Measurements from ENCODE around the gene SLC7A14. TPM values are rescaled to one million over a fixed set of nuclear protein-coding genes. Genes with fewer than 3 reads are reported as not detected.

Gene SLC7A14
- total RNA-seq, 1 donor from 2014 or later = 13.5 TPM

- no peak overlapping the region for H3K4me3 Mint-ChIP-seq
- no peak for TF ChIP-seq CTCF (conservative IDR thresholded peaks at IDR 0.05)
- peaks cover 42% of the 10 kb centered on the region for H3K4me1 Mint-ChIP-seq (ENCODE audit: unreplicated experiment)
- H3K36me3 Mint-ChIP-seq = peaks cover 9% of the 10 kb centered on the region
- DNase-seq (ENCODE audit: extremely low spot score, unreplicated experiment) = no peak
- H3K9me3 Mint-ChIP-seq = peaks cover 6% of the 10 kb centered on the region
- peaks cover 3% of the 10 kb centered on the region for H3K27me3 Mint-ChIP-seq
- H3K27ac Mint-ChIP-seq = no peak overlapping the region
These were observed 92.1 kb downstream of the SLC7A14 start for GRCh38 chr3:170493712-170494182.

- no peak overlapping the region for H3K27ac Mint-ChIP-seq
- H3K27me3 Mint-ChIP-seq = no peaks in the 10 kb centered on the region
- H3K4me1 Mint-ChIP-seq (ENCODE audit: unreplicated experiment) = peaks cover 44% of the 10 kb centered on the region
- H3K9me3 Mint-ChIP-seq = peaks cover 6% of the 10 kb centered on the region
- TF ChIP-seq CTCF (conservative IDR thresholded peaks at IDR 0.05) = no peak
- peaks cover 6% of the 10 kb centered on the region for H3K36me3 Mint-ChIP-seq
- DNase-seq (ENCODE audit: extremely low spot score, unreplicated experiment) = no peak
- no peak overlapping the region for H3K4me3 Mint-ChIP-seq
These were observed 94.0 kb downstream of the SLC7A14 start for GRCh38 chr3:170491901-170492300.

DNA sequence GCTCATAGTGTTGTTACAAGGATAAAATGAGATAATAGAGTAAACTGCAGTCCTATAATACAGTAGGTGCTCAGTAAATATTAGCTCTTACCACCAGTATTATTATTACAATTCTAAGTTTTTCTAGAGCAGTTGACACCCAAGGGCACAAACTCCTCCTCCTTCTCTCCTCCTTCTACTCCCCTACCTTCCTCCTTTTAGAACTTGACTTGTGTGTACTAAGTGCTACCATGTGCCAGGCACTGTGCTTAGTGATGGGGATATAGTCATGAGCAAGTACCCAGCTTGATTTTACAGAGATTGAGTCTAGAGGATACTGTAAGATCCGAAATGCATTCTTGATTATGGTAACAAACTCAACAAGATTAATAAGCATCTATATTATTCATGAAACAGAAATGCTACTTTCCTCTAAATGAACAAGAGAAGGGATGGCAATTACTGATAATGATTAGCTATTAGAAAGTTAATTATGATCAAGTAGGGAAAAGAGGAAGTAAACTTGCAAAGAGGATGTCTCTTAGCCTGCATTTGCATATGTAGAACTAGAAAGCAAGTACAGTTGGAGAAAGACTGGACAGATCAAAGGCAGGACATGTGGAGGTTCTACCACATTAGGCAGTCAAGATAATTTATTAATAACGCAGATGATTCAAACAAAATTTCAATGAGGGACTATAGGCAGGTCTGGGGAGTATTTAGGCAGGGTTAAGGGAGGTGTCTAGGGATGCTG, 94.9 kb downstream of the SLC7A14 start:
- no peak for TF ChIP-seq CTCF (conservative IDR thresholded peaks at IDR 0.05)
- H3K9me3 Mint-ChIP-seq = peaks cover 5% of the 10 kb centered on the region
- DNase-seq (ENCODE audit: extremely low spot score, unreplicated experiment) = no peak
- no peak overlapping the region for H3K27ac Mint-ChIP-seq
- no peak overlapping the region for H3K4me3 Mint-ChIP-seq
- H3K36me3 Mint-ChIP-seq = peaks cover 8% of the 10 kb centered on the region
- H3K4me1 Mint-ChIP-seq (ENCODE audit: unreplicated experiment) = peaks cover 50% of the 10 kb centered on the region
- H3K27me3 Mint-ChIP-seq = no peaks in the 10 kb centered on the region

- no peak overlapping the region for H3K27ac Mint-ChIP-seq
- DNase-seq (ENCODE audit: extremely low spot score, unreplicated experiment) = no peak
- H3K36me3 Mint-ChIP-seq = peaks cover 5% of the 10 kb centered on the region
- H3K4me3 Mint-ChIP-seq = no peak overlapping the region
- no peaks in the 10 kb centered on the region for H3K9me3 Mint-ChIP-seq
- TF ChIP-seq CTCF (conservative IDR thresholded peaks at IDR 0.05) = no peak
- H3K27me3 Mint-ChIP-seq = no peaks in the 10 kb centered on the region
- H3K4me1 Mint-ChIP-seq (ENCODE audit: unreplicated experiment) = peaks cover 41% of the 10 kb centered on the region
These were observed 97.1 kb downstream of the SLC7A14 start for GRCh38 chr3:170488802-170489201.

DNA sequence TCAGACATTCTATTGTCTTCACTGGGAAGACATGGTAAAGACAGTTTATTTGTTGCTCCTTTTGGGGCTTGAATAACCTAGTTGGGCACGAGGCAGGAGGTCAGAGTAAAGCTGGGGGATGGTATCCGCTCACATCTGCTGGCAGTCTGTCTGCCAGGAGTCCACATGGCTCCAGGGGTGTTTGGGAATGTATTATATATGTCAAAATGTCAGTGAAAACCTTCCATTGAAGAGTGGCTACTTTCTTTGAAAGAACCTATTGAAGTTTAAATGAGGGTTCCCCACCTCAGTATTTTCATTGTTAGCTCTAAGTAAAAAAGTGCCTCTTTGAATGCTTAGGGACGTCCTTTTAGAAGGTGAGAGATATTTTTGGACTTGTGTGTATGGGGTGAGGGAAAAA, 98.8 kb downstream of the SLC7A14 start:
- Mint-ChIP-seq H3K27ac (no peak overlapping the region), H3K9me3 (no peaks in the 10 kb centered on the region), H3K4me3 (no peak overlapping the region), H3K36me3 (peaks cover 5% of the 10 kb centered on the region), H3K27me3 (no peaks in the 10 kb centered on the region), H3K4me1 (ENCODE audit: unreplicated experiment) (peaks cover 35% of the 10 kb centered on the region)
- no peak for TF ChIP-seq CTCF (conservative IDR thresholded peaks at IDR 0.05)
- DNase-seq (ENCODE audit: extremely low spot score, unreplicated experiment) = no peak

Measured in type B pancreatic cell (in vitro differentiated cells).